Endometrial microvascular endothelial cells (primary cell): Measurements from ENCODE around the gene ST8SIA6. TPM values are rescaled to one million over a fixed set of nuclear protein-coding genes. Genes with fewer than 3 reads are reported as not detected.

ENCODE experiments used
- in situ Hi-C: cut with HindIII; loops from 2 replicates; pipeline ENCODE4 v1.10.0; 2017; ENCODE audit warnings: low sequenced_read_pairs, low pct_unique_long_range_greater_than_20kb; ENCODE audit errors: inconsistent ontology term
- total RNA-seq: library from RNA; depleted of rRNA; stranded (reverse); fragments of >200 nt; gene quantifications from one replicate; pipeline ENCODE4 v1.2.3, GENCODE V29; 2015; ENCODE audit errors: inconsistent ontology term

ST8SIA6 gene
- total RNA-seq, 1 donor from 2014 or later, result not detected

- in situ Hi-C loops, result no loop called here
These were observed 147.3 kb downstream of the ST8SIA6 start for GRCh38 chr10:17307123-17307522.

- in situ Hi-C loops, result no loop called here
These were observed 162.0 kb downstream of the ST8SIA6 start for GRCh38 chr10:17292375-17292774.

GRCh38 chr10:17290226-17290625, 164.2 kb downstream of the ST8SIA6 start:
- in situ Hi-C loops, result no loop called here

- in situ Hi-C loops, result no loop called here
These were observed 164.6 kb downstream of the ST8SIA6 start for GRCh38 chr10:17289763-17290162.

GRCh38 chr10:17286562-17287550, 167.5 kb downstream of the ST8SIA6 start:
- in situ Hi-C loops, result no loop called here

GRCh38 chr10:17282311-17282710, 172.1 kb downstream of the ST8SIA6 start:
- in situ Hi-C loops, result no loop called here

GRCh38 chr10:17278607-17279240, 175.7 kb downstream of the ST8SIA6 start:
- in situ Hi-C loops, result no loop called here

- in situ Hi-C loops, result no loop called here
These were observed 177.5 kb downstream of the ST8SIA6 start for GRCh38 chr10:17276756-17277424.

GRCh38 chr10:17273403-17273802, 181.0 kb downstream of the ST8SIA6 start:
- in situ Hi-C loops, result no loop called here

GRCh38 chr10:17272648-17273047, 181.7 kb downstream of the ST8SIA6 start:
- in situ Hi-C loops, result no loop called here

Other genes with a start within 250 kb of the ST8SIA6 start
- 5,343 TPM for gene VIM, start 226.4 kb downstream of the ST8SIA6 start, total RNA-seq
- gene HACD1, start 162.8 kb upstream of the ST8SIA6 start, total RNA-seq, result 18.5 TPM
- 16.1 TPM for gene STAM, start 189.6 kb upstream of the ST8SIA6 start, total RNA-seq